ENCODE results near the gene MTMR3.
"Not testable (repeated sequence)": the region's sequence is repeated elsewhere in the genome, so short reads cannot be mapped to it uniquely, and the experiment has no call there.

The MTMR3 gene

DNA sequence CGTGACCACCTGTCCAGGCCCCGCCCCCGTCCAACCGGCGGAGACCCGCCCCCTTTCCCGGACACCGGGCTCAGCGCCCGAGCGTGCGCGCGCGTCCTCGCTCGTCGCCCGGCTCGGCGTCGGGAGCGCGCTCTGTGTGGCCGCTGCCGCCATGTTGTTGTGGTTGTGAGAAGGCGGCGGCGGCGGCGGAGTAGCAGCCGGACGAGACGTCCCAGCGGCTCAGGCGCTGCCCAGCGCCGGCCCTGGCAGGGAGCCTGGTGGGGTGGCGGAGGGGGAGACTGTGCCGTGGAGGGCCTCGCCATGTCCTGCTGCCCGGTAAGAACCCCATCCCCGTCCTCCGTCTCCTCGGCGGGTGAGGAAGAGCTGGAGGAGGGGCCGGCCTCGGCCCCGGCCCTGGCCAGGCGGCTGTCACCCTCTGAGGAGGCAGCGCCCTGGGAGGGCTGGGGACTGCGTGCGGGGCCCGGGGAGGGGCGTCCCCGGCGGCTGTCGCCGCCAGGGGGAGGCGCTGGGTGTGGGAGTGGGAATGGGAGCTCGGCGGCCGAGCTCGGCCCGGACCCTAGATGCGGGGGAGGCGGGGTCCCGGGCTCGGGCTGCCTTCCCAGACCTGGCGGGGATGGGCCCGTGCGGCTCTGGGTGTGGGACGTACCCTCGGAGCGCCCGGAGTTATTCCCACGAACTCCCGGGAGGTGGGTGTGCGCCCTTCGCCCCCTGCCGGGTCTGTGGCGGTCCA, at the start of gene MTMR3:
TSS of gene MTMR3 (plus strand) at position 130 of the 730 bp plus-strand sequence. CDS start 87,886 bp downstream, outside the sequence.
- peak; percentile 90 for DNase-seq (ENCODE audit: low read depth)

- DNase-seq (ENCODE audit: low read depth) = no peak
Observed at GRCh38 chr22:29833392-29833965, 49.5 kb upstream of the MTMR3 start.

GRCh38 chr22:29834046-29834445, 48.9 kb upstream of the MTMR3 start:
- no peak for DNase-seq (ENCODE audit: low read depth)

GRCh38 chr22:29836791-29837370, 46.1 kb upstream of the MTMR3 start:
- not testable (repeated sequence) for DNase-seq (ENCODE audit: low read depth)

DNA sequence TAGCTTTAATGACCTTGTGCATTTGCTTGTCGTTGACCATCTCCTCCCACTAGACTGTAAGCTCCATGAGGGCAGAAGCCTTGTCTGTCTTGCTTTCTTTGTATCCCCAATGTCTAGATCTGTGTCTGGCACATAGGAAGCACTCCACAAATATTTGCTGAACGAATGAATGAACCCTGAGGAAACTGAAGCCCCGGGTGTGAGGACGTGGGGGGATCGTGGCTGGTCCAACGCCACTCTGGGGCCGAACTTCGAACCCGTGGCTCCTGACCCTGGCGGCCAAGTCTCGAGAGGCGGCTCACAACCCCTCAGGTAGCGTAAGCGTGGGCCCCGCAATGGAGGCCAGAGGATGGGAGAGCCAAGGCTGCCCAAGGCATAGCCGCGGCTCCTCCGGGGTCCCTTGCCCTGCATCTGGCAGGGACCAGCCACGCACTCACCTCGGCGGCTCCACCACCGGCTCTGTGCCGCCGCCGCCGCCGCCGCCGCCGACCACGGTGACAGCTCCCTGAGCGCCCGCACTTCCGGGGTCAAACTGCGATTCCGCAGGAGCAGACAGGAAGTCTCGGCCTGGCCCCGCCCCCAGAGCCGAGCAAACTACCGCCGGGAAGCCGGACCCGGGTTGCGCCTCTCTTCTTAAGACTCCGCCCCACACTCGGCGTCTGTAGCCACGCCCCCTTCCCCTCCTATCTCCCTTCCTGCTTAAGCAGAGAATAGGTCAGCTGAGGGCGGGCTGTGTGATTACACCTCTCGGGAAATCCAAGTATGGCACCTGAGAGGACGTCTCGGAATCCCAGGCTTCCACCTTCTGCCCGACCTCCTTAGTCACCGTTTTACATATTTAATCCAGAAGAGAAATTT, 45.0 kb upstream of the MTMR3 start, which contains the start of gene ASCC2:
TSS of gene ASCC2 (minus strand) at position 534 of the 858 bp plus-strand sequence. CDS start 5,949 bp downstream, outside the sequence.
- peak; percentile 99 for DNase-seq (ENCODE audit: low read depth)

DNA sequence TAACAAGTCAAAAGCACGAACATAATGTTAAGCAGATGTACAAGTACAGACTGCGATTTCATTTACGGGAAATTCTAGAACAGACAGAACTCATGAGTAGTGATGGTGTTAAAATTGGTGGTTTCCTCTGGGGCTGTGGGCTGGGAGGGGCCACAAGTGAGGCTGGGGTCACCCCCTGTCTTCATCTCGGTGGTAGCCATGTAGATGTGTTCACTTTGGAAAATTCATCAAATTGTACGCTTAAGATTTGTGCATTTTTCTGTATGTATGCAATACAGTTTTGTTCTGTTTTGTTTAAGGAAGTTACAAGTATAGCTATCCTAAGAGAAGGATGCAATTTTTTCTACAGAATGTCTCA, 44.4 kb upstream of the MTMR3 start:
- DNase-seq (ENCODE audit: low read depth) = no peak

- DNase-seq (ENCODE audit: low read depth) = peak; percentile 20
Observed at GRCh38 chr22:29839039-29839438, 43.9 kb upstream of the MTMR3 start.

DNA sequence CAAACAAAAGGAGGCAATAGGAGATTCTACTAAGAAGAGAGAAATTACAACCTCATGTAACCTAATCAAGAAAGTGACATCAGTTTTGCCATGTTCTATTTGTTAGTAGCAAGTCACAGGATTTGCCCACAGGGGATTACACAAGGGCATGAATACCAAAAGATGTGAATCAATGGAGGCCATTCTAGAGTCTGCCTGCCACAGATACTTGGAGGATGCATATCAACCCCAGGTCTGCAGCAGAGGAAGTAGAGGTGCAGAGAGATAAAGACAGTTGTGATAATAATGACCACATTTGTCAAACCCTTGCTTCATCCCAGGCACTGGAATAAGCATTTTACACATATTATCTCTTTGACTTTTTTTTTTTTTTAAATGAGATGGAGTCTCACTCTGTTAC, 42.5 kb upstream of the MTMR3 start:
- DNase-seq (ENCODE audit: low read depth) = peak; percentile 29

DNA sequence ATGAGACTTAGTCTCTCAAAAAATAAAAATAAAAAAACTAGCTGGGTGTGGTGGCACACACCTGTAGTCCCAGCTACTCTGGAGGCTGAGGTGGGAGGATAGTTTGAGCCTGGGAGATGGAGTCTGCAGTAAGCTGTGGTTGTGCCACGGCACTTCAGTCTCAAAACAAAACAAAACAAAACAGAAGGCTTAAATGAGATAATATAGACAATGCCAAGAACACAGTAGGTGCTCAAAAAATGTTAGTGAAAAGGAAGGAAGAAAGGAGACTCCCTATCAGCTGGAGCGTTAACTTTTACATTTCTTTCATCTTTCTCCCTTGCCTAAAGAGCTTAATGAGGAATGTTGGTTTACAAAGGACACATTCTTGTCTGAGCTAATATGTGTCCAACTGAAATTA, 40.8 kb upstream of the MTMR3 start:
- DNase-seq (ENCODE audit: low read depth) = no peak

DNA sequence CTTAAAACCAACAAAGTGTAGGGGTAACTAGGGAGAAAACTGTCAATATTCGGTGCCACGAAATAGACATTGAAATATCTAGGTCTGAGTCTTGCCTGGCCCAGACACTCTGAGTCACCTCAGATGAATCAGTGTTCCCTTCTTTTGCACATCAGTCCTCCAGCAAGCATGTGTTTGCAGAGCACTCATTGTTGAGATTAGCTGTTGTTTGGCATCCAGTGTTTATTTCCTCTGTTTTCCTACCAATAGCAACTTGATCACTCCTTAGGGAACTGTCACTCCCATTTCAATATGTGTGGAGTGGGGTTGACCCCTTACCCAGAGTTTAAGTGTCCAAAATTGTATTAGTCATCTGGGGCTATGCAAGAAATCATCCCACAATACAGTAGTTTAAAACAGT, 40.2 kb upstream of the MTMR3 start:
- peak; percentile 94 for DNase-seq (ENCODE audit: low read depth)

GRCh38 chr22:29846290-29846689, 36.7 kb upstream of the MTMR3 start:
- no peak for DNase-seq (ENCODE audit: low read depth)

DNA sequence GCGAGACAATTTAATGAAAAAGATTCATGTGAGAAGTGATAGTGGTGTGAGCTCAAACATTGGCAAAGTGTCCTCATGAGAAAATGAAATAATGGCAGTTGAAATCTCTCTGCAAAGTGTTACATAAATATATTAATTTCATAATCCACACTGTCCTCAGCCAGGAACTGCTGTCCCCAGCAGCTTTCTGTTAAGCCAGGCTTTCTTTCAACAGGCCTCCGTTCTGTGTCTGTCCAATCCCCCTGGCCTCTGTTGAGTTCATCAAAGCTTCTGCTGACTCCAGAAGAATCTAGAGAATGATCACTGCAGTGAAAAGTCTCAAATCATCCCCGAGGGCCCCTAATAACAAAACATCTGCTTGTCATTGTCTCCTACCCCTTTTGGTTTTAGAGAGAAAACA, 34.9 kb upstream of the MTMR3 start:
- no peak for DNase-seq (ENCODE audit: low read depth)

GRCh38 chr22:29854432-29854831, 28.5 kb upstream of the MTMR3 start:
- DNase-seq (ENCODE audit: low read depth) = no peak

- no peak for DNase-seq (ENCODE audit: low read depth)
Observed at GRCh38 chr22:29855611-29856181, 27.3 kb upstream of the MTMR3 start.

DNA sequence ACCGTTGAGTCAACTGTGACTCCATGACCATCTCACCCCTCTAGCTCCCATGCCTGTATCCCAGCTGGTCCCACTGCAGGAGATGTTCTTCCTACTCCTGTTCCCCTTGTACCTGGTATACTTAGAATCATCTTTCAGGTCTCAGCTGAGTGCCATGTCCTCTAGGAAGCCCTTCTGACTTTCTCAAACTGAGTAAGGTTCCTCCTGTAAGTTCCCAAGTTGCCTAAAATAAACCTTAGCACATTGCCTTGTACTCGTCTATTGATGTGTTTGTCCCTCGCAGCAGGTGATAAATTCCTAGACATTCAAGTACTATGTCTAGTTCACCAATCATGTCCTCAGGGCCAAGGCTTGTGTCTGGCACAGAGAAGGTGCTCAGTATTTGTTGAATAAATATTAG, 26.5 kb upstream of the MTMR3 start:
- DNase-seq (ENCODE audit: low read depth) = no peak

DNA sequence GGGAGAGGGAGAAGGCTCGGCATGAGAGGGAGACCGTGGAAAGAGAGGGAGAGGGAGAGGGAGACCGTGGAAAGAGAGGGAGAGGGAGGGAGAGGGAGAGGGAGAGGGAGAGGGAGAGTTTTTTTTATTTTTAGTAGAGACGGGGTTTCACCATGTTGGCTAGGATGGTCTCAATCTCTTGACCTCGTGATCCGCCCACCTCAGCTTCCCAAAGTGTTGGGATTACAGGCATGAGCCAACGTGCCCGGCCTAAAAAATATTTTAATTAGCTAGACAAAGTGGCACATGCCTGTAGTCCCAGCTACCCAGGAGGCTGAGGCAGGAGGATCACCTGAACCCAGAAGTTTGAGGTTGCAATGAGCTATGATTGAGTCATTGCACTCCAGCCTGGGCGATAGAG, 23.9 kb upstream of the MTMR3 start:
- not testable (repeated sequence) for DNase-seq (ENCODE audit: low read depth)

GRCh38 chr22:29860006-29860766, 22.8 kb upstream of the MTMR3 start:
- DNase-seq (ENCODE audit: low read depth) = no peak

DNA sequence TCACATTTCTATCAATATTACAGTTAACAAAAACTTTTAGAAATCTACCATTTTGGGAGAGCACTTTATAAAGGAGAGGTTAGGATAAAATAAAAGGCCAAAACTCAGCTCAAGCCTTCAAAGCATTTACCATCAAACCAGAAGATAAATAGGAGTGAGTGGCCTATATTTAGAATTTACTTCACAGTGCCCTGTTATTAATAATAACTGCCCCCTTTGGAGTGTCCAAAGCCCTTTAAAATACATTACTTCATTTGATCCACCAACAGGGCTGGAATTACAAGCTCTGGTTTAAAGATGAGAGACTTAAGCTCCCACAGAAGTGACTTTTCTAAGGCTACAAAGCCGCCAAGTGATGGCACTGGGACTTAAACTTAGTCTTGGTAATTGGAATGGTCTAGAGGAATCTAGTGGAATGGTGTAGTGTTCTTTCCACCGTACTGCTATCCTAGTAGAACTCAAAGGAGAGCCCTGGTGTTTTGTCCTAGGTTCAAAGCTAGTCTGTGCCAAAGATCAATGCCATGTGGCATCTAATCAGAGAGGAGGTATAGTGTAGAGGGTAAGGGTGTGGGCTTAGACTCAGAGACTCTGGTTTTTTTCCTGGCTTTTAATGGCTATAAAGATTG, 21.2 kb upstream of the MTMR3 start:
- DNase-seq (ENCODE audit: low read depth) = no peak

DNA sequence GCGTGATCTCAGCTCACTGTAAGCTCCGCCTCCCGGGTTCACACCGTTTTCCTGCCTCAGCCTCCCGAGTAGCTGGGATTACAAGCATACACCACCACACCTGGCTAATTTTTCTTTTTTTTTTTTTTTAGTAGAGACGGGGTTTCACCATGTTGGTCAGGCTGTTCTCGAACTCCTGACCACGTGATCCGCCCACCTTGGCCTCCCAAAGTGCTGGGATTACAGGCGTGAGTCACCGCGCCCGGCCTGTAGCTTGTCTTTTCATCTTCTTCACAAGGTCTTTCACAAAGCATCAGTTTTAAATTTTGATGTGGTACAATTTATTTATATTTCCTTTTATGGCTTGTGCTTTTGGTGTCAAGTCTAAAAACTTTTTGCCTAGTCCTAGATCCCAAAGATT, 17.4 kb upstream of the MTMR3 start:
- not testable (repeated sequence) for DNase-seq (ENCODE audit: low read depth)

- DNase-seq (ENCODE audit: low read depth) = peak; percentile 28
Observed at GRCh38 chr22:29867260-29867659, 15.7 kb upstream of the MTMR3 start.

DNA sequence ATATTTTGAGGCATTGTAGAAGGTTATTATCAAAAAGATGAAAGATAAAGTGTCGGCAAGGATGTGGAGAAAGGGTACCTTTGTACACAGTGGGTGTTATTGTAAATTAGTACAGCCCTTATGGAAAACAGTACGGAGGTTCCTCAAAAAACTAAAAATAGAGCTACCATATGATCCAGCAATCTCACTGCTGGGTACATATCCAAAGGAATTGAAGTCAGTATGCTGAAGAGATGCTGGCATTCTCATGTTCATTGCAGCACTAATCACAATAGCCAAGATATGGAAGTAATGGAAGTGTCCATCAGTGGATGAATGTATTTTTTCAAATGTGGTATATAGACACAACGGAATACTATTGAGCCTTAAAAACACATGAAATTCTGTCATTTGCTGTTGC, 15.1 kb upstream of the MTMR3 start:
- DNase-seq (ENCODE audit: low read depth) = no peak

All from ELR (cell line).